ENCODE data around the gene CTSC.

GRCh38 chr11:88249706-88250105 lies 87.8 kb downstream of the CTSC start:
- TF ChIP-seq CTCF (IDR thresholded peaks at IDR 0.05) (no peak), ZFX (IDR thresholded peaks at IDR 0.05; ENCODE audit: borderline replicate concordance) (no peak)

All from 22Rv1 (cell line).